Measurements from ENCODE around the gene OR51B6. TPM values are rescaled to one million over a fixed set of nuclear protein-coding genes. Genes with fewer than 3 reads are reported as not detected.
A peak's percentile ranks its signal among the peaks of the same experiment; 100 is the strongest.

The OR51B6 gene
- total and polyA plus RNA-seq, 2 donors (not counting 3 experiments of a cell fraction or from before 2014, with no cell fraction given) = not detected

DNA sequence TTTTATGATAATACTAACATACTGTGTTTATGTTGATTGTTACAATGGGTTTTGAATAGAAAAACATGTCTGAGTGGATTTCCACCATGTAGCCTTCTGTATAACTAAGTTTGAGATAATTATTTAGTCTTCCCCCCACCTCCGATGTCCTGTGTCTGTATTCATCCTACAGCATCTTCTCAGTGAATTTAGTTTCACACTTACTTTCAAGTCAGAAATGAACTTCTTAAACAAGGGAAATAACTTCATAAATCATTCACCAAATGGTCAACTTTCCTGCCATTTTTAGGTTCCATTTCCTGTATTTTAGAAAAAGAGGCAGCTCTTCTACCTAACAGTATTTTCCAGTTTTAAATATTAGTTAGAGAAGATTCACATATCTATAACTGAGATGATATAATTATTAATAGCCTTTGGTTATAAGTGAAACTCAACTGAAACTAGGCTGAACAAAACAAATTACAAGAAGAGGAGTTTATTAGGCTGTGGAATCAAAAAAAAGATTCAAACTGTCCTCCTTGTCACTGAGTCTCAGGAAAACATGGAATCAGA is 11.5 kb upstream of the OR51B6 start:
- Histone ChIP-seq H2AFZ (ENCODE audit: low read depth, low read length) (no peak overlapping the region), H3K9me3 (replicated peaks; ENCODE audit: control insufficient read depth, insufficient read depth, low read length) (no peaks in the 10 kb centered on the region), H3K27ac (ENCODE audit: insufficient read depth, low read depth, low read length) (no peak overlapping the region), H3K9me1 (replicated peaks; ENCODE audit: control insufficient read depth, extremely low read depth, insufficient read depth, low read length) (no peaks in the 10 kb centered on the region), H4K20me1 (replicated peaks; ENCODE audit: control insufficient read depth, extremely low read depth, insufficient read depth, low read length) (no peaks in the 10 kb centered on the region), H3K36me3 (ENCODE audit: control insufficient read depth in 2 of 2, extremely low read depth in 1 of 2, insufficient read depth in 2 of 2, low read length in 2 of 2) (no peaks in the 10 kb centered on the region), H3K27me3 (ENCODE audit: control insufficient read depth in 2 of 2, insufficient read depth in 2 of 2, low read length in 2 of 2) (no peaks in the 10 kb centered on the region), H3K4me2 (ENCODE audit: insufficient read depth, low read length) (no peak overlapping the region), H3K4me3 (replicated peaks in 1 of 3; ENCODE audit: insufficient read depth in 1 of 3, low read depth in 1 of 3, low read length in 3 of 3) (no peak overlapping the region), H3K9ac (replicated peaks; ENCODE audit: extremely low read depth, insufficient read depth, low read length) (no peak overlapping the region), H3K79me2 (ENCODE audit: control insufficient read depth, insufficient read depth, low read length) (no peaks in the 10 kb centered on the region), H3K4me1 (ENCODE audit: control insufficient read depth, extremely low read depth, insufficient read depth, low read length) (no peaks in the 10 kb centered on the region)
- ChIA-PET POLR2A (no interaction called here), CTCF (no interaction called here)
- no peak for FAIRE-seq
- intact Hi-C loops (cut with micrococcal nuclease) = no loop called here
- TF ChIP-seq POLR2AphosphoS5 (IDR thresholded peaks at IDR 0.05; ENCODE audit: insufficient read depth, low read depth, low read length) (no peak), GATA2 (IDR thresholded peaks at IDR 0.05; ENCODE audit: insufficient read depth, insufficient read length, low read depth, low read length) (no peak), JUN (IDR thresholded peaks at IDR 0.05; ENCODE audit: borderline replicate concordance, insufficient read depth, insufficient read length, low read depth) (no peak), MYC (IDR thresholded peaks at IDR 0.05; ENCODE audit: low read depth, low read length) (no peak), POLR2A (IDR thresholded peaks at IDR 0.05; ENCODE audit: low read depth, low read length) (no peak), FOS (IDR thresholded peaks at IDR 0.05; ENCODE audit: borderline replicate concordance, insufficient read depth, low read length) (no peak), EZH2 (IDR thresholded peaks at IDR 0.05; ENCODE audit: borderline replicate concordance, low read depth, low read length, severe bottlenecking) (no peak)
- TF ChIP-seq, protein P1, sequence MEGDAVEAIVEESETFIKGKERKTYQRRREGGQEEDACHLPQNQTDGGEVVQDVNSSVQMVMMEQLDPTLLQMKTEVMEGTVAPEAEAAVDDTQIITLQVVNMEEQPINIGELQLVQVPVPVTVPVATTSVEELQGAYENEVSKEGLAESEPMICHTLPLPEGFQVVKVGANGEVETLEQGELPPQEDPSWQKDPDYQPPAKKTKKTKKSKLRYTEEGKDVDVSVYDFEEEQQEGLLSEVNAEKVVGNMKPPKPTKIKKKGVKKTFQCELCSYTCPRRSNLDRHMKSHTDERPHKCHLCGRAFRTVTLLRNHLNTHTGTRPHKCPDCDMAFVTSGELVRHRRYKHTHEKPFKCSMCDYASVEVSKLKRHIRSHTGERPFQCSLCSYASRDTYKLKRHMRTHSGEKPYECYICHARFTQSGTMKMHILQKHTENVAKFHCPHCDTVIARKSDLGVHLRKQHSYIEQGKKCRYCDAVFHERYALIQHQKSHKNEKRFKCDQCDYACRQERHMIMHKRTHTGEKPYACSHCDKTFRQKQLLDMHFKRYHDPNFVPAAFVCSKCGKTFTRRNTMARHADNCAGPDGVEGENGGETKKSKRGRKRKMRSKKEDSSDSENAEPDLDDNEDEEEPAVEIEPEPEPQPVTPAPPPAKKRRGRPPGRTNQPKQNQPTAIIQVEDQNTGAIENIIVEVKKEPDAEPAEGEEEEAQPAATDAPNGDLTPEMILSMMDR (IDR thresholded peaks at IDR 0.05; ENCODE audit: extremely low read depth in 1 of 2, insufficient read depth in 1 of 2, low read depth in 1 of 2, low read length in 2 of 2) = no peak
- TF ChIP-seq, protein P2, sequence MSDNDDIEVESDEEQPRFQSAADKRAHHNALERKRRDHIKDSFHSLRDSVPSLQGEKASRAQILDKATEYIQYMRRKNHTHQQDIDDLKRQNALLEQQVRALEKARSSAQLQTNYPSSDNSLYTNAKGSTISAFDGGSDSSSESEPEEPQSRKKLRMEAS (IDR thresholded peaks at IDR 0.05; ENCODE audit: insufficient read depth, insufficient read length) = no peak
- dilution Hi-C loops (cut with MboI; ENCODE audit: extremely low pct_ligation_motif_present, low sequenced_read_pairs) = no loop called here
- BruUV-seq (replicated peaks) = no TSS peak
- peak; percentile 26 for DNase-seq (ENCODE audit: low read depth, low spot score)
